Tibial artery (tissue), 4 donors: Measurements from ENCODE around the gene NDUFA13.
A peak's percentile ranks its signal among the peaks of the same experiment; 100 is the strongest.

ENCODE experiments used
- DNase-seq, 2 donors: peaks; one replicate each; pipeline ENCODE4 v3.0.0-alpha.2; 2019
- H3K27ac ChIP-seq, 2 donors: fragments of 200-600 bp; sonication (generic) in 1 of 2; 1 replicate in 1 of 2; 2 replicates in 1 of 2; pipeline ENCODE4 v1.5.1; 2018 to 2019; ENCODE audit warnings: mild to moderate bottlenecking in 1 of 2
- H3K27me3 ChIP-seq, 2 donors: fragments of 200-600 bp; sonication (generic) in 1 of 2; one replicate each; pipeline versions ENCODE4 v1.5.1 to v1.6.0; 2016 to 2019
- H3K36me3 ChIP-seq, 3 donors: fragments of 200-600 bp; sonication (generic) in 2 of 3; one replicate each; pipeline ENCODE4 v1.5.1; 2016 to 2019; ENCODE audit warnings: mild to moderate bottlenecking in 2 of 3
- H3K4me1 ChIP-seq, 4 donors: fragments of 200-600 bp; sonication (generic) in 2 of 4; 1 replicate in 3 of 4; 2 replicates in 1 of 4; pipeline ENCODE4 v1.5.1; 2016 to 2019
- H3K4me3 ChIP-seq, 2 donors: fragments of 200-600 bp; sonication (generic) in 1 of 2; 1 replicate in 1 of 2; 2 replicates in 1 of 2; pipeline ENCODE4 v1.5.1; 2018 to 2019; ENCODE audit warnings: mild to moderate bottlenecking in 2 of 2
- H3K9me3 ChIP-seq, 3 donors: fragments of 200-600 bp; sonication (generic) in 1 of 3; one replicate each; pipeline ENCODE4 v1.5.1; 2016 to 2019
- intact Hi-C: fragments of 100-400 bp; cut with DNase I; formaldehyde crosslinking; loops from one replicate; pipeline ENCODE4 v1.15.0; 2023; ENCODE audit warnings: low total_unique reads
- TF ChIP-seq, protein P1 (sequence below), 2 experiments: fragments of 200-600 bp in 1 of 2; fragments of 450-650 bp in 1 of 2; IDR thresholded peaks; one replicate each; pipeline ENCODE4 v1.5.1; 2017 to 2019; ENCODE audit warnings: antibody characterized with exemption in 2 of 2, mild to moderate bottlenecking in 1 of 2, moderate library complexity in 1 of 2

Gene NDUFA13

DNA sequence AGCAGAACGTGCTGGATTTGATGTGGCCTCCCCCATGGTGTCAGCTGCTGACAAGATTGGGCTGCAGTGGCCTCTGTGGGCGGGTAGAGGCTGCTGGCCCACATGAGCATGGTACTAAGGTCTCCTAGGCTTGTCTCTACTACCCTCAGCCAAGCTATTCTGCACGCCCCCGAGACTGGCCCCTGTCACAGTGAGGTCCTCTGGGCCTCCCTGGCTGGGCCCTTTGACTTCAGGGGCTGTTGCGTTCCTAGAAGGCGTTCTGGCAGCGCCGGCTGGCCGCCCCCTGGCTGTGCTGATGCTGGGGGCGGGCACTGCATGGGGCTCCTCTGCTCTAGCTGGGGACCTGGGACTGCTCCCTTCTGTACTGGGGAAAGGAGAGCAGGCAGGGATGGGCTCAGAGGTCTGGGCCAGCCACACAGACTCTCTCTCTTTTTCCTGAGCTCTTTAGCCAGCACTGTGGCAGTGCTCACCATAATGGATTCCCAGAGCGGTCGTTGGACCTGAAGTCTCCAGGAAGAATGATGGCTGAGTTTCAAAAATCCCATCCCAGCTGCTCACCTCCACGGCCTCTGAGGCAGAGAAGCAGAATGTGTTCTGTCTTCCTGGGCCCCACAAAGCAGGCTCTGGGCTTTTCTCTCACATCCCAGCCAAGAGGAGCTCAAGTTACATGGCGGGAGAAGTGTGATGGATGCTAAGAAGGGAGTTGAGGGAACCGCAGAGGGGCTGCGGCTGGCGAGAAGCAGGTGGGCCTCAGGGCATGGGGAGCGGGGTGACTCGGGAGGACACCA lies 33.0 kb upstream of the NDUFA13 start:
- intact Hi-C loops = no loop called here
- DNase-seq = no peak

DNA sequence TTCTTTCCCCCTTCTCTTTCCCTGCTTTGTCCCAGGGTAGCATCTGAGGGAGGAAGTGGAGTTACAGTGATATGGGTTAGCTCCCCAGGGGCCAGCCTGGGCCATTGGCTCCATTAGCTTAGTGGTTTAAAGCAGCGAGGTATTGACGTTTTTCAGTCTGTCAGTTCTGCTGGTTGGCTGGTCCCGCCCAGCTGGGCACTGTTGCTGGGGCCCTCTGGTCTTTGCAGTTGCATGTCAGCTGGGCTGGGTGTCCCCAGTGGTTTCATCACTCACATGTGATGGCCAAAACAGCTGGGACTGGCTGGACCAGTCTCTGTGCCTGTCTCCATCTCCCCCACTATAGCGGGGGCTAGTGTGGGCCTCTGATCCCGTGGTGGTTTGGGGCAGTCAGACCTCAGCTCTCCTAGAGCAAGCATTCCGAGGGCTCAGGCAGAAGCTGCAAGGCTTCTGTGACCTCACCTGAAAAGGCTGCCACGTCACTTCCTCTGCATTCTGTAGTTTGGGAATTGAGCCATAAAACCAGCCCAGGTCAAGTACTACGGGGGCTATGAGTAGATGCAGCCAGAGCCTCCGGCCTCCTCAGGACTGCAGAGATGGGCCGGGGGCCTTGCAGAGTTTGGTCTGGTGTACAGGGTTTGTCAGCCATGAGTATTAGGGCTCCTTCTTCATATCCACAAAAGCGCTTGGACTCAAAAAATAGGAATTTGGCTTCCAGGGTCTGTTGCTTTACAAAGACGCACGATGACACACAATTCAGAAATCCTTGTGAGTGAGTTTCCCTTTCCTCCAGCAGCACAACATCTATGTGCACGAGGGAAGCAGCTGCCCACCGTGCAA lies 30.6 kb upstream of the NDUFA13 start:
- Histone ChIP-seq H3K27me3 (no peaks in the 10 kb centered on the region), H3K36me3 (peaks cover 0 to 8% (median 0%) of the 10 kb centered on the region in 3 donors), H3K4me3 (no peak overlapping the region), H3K27ac (no peak overlapping the region), H3K4me1 (peaks cover 0 to 48% (median 26%) of the 10 kb centered on the region in 4 donors), H3K9me3 (no peaks in the 10 kb centered on the region)
- no peak for DNase-seq
- intact Hi-C loops = no loop called here
- TF ChIP-seq, protein P1, sequence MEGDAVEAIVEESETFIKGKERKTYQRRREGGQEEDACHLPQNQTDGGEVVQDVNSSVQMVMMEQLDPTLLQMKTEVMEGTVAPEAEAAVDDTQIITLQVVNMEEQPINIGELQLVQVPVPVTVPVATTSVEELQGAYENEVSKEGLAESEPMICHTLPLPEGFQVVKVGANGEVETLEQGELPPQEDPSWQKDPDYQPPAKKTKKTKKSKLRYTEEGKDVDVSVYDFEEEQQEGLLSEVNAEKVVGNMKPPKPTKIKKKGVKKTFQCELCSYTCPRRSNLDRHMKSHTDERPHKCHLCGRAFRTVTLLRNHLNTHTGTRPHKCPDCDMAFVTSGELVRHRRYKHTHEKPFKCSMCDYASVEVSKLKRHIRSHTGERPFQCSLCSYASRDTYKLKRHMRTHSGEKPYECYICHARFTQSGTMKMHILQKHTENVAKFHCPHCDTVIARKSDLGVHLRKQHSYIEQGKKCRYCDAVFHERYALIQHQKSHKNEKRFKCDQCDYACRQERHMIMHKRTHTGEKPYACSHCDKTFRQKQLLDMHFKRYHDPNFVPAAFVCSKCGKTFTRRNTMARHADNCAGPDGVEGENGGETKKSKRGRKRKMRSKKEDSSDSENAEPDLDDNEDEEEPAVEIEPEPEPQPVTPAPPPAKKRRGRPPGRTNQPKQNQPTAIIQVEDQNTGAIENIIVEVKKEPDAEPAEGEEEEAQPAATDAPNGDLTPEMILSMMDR (IDR thresholded peaks at IDR 0.05) = no peak

More for the DNA sequence above, 33.0 kb upstream of the NDUFA13 start:
- no peaks in the 10 kb centered on the region for H3K27me3 ChIP-seq
- no peaks in the 10 kb centered on the region for H3K9me3 ChIP-seq
- no peak overlapping the region for H3K27ac ChIP-seq
- peaks cover 0 to 8% (median 0%) of the 10 kb centered on the region in 3 donors for H3K36me3 ChIP-seq
- H3K4me1 ChIP-seq = peaks cover 0 to 24% (median 3%) of the 10 kb centered on the region in 4 donors
- TF ChIP-seq, protein P1 (IDR thresholded peaks at IDR 0.05) = no peak
- no peak overlapping the region for H3K4me3 ChIP-seq

DNA sequence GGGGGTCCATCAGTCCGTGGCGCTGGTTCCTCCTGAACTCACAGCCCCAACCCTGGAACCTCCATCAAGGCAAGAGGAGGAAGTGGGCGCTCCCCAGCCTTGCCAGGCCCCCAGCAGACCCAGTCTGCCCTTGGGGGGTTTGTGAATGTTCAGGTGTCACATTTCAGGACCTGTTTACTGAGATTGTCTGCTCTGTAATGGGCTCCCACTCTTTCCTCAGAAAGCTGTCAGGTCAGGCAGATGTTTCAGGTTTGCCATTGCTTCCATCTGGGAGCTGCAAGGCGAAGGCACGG lies 30.1 kb upstream of the NDUFA13 start:
- peaks cover 0 to 8% (median 0%) of the 10 kb centered on the region in 3 donors for H3K36me3 ChIP-seq
- TF ChIP-seq, protein P1 (IDR thresholded peaks at IDR 0.05) = no peak

DNA sequence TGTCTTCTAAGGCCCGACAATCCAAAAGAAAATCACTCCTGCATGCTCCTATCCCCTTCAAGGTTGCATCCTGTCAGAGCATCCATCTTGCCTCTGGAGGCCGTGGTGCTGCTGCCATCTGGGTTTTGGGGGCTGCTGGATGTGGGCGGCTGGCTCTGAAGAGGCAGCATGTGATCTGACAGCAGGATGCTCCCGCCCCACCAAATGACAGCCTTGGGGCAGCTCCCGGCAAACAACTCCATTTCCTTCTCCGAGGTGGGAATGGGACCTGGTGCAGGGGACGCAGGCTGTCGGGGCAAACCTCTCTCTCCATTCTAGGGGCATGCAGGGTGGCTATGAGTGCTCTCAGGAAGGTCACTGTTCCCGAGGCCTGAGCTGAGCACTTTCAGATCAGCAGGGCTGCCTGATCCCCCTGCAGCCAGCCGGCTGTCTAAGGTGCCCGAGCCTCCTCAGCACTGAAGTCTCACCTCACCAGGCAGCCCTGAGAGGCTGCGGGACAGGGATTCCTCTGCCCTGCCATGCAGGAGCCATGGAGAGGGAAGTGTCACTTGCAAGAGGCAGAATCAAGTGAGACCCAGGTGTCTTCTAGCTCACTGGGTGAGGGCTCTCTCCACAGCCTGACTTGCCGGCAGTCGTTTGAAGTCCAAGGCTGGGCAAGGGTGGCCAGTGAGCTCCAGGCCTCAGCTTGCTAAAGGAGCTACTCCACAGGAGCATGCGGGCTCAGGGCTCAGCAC lies 29.5 kb upstream of the NDUFA13 start:
- DNase-seq = no peak
- Histone ChIP-seq H3K36me3 (peaks cover 0 to 10% (median 0%) of the 10 kb centered on the region in 3 donors), H3K9me3 (no peaks in the 10 kb centered on the region), H3K4me3 (no peak overlapping the region), H3K4me1 (peaks cover 0 to 53% (median 29%) of the 10 kb centered on the region in 4 donors), H3K27me3 (no peaks in the 10 kb centered on the region), H3K27ac (peak overlapping the region in 1 of 2 donors; percentile 86)
- TF ChIP-seq, protein P1 (IDR thresholded peaks at IDR 0.05) = no peak
- intact Hi-C loops = no loop called here

More for the DNA sequence above, 30.1 kb upstream of the NDUFA13 start:
- intact Hi-C loops = no loop called here
- Histone ChIP-seq H3K4me3 (no peak overlapping the region), H3K27me3 (no peaks in the 10 kb centered on the region), H3K4me1 (peaks cover 0 to 53% (median 29%) of the 10 kb centered on the region in 4 donors), H3K27ac (no peak overlapping the region), H3K9me3 (no peaks in the 10 kb centered on the region)
- DNase-seq = no peak
